HG02588 (cell line): ENCODE data around the gene SLC22A23.

Experiments
- ATAC-seq: cut with Tn5 transposase; IDR thresholded peaks from one replicate; pipeline ENCODE4 v1.9.1; 2021; ENCODE audit warnings: mild to moderate bottlenecking, moderate library complexity; ENCODE audit not compliant: unreplicated experiment

The SLC22A23 gene

DNA sequence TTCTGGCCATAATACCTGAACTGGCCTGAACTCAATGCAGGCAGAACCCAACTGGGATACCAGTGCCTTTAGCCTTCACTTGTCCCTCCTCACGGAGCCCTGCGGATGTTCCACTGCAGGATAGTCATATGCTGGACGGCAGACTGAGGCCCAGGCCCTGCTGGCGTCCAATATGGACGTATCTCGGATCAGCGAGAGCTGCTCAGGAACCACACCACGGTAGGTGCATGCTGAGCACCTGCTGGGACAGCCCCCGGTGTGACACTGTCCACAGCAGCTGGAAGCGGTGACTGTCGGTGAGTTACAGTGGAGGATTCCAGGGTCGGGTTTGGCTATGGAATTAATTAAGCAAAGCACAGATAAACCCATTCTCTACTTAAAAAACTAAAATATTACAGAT lies 149.4 kb downstream of the SLC22A23 start:
- no peak for ATAC-seq

DNA sequence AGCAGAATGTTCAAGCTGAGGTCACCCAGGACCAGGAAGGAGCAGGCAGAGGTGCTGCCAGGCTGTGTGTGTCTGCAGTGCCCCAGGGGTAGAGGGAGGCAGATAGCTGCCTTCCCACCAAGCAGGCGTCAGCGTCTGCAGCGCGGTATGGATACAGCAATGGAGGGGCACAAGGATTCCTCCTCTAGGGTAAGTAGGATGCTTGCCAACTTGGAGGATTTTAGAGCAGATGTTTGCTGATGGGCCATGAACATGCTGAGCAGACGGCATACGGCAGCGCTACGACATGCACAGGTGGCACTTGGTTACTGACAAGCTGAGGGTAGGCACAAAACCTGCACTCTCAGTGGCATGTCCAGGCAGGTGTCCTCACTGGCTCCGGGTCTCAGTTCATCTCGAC lies 150.0 kb downstream of the SLC22A23 start:
- no peak for ATAC-seq

DNA sequence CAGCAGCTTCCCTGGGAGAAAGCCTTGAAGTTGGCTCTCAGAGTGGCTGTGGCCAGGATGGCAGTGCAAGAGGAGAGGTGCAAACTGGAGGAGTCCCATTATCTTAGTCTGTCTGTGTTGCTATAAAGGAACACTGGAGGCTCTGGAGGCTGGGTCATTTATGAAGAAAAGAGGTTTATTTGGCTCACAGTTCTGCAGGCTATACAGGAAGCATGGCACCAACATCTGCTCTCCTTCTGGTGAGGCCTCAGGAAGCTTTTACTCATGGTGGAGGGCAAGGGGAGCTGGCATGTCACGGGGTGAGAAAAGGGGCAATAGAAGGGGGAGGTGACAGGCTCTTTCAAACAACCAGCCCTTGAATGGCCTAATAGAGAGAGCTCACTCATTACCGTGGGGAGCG lies 151.0 kb downstream of the SLC22A23 start:
- ATAC-seq: no peak

DNA sequence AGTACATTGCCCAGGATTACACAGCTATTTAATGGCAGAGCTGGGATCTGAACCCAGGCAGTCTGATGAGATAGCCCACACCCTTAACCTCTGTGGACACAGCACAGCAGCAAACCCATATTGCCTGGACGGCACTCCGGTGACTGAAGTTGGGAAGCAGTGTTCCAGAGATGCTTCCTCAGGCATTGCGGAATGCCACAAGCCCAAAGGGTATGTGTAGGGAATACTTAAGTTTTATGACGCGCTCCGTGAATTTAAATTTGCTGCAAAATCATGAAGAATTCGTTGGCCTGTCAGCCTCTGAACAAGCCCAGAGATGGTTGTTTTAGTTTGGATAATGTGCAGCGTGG lies 151.7 kb downstream of the SLC22A23 start:
- ATAC-seq: no peak

DNA sequence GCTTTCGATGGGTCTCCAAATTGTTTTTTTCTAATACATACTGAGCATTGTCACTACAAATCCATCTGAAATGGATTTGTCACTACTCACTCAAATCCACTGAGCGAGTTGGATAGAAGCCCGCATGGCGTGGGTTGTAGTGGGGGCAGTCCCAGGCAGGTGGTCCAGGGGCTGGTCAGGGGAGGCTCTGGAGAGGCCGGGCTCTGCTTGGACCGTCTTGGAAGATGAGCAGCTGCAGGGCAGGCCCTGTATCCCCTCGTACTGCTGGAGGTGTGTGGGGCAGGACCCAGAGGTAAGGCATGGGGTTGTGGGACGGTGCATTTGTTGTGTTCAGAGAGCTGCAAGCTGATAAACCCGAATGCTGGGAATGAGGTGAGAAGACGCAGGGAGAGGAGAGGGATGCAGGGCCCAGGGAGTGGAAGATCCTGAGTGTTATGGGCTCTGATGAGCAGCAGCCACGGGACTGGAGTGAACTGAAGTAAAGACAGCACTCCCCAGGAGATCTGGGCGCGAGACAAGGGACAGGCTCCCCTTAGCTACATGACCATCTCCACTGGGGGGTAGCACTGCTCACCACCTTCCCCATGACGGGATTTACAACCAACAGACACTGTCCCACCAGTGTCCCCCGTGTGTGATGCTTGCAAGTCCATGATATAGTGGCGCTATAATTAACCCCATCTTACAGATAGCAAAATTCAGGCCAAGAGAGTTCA lies 152.2 kb downstream of the SLC22A23 start:
- no peak for ATAC-seq

DNA sequence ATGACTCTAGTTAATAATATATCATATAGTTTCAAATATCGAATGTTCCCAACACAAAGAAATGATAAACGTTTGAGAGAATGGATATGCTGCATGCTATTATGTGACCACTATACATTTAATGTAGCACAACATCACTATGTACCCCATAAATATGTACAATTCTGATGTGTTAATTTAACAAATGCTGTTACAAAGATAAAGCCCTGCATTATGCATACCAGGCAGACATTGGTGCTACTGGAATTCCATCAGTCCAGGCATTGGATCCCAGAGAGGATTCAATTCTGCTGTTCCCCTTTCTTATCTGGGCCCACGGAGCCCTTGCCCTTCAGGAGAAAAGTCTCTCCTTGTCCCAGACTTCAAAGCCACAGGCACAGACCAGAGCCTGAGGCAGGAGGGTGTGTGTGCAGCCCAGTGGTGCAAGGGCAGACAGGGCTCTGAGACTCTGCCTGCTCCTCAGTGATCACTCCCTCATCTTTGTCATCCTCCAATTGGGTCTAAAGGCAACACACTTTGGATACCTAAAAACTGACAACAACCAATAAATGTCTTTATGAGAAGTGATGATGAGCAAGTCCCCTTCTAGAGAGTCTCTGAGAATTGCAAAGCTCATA lies 152.9 kb downstream of the SLC22A23 start:
- ATAC-seq: no peak

DNA sequence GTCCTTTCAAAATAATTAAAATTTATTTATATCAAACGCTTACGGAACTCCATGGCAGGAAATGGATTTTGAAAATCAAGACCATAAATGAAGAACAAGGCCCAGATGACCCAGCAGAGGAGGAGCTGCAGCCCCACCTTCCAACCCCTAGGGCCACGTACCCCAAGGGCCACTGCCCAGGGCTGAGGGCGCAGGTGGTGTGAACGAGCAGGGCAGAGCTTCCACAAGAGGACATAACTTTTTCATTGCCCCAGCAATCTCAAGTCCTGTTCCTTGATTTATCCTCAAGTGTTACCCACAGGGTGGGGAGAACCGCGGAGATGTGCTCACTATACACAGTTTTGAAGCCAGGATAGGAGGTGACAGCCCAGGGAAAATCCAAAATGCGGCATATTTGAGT lies 155.3 kb downstream of the SLC22A23 start:
- no peak for ATAC-seq

DNA sequence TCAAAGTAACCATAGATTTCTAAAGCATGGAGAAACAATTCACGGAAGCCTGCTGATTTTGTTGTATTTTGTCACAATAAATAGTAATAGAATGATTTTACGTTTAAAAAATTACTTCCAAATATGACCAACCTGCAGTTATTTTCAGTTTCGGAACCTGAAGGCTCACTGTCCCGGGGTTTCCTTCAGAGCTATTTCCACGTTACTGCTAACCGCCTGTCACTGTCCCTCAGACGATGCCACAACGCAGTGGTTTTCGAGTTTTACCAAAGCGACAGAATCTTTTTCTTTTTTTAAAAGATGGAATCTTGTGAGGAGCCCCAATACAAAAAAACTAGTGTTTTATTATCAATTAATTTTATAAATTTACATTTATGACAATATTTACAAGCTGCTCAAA lies 157.6 kb downstream of the SLC22A23 start:
- no peak for ATAC-seq

DNA sequence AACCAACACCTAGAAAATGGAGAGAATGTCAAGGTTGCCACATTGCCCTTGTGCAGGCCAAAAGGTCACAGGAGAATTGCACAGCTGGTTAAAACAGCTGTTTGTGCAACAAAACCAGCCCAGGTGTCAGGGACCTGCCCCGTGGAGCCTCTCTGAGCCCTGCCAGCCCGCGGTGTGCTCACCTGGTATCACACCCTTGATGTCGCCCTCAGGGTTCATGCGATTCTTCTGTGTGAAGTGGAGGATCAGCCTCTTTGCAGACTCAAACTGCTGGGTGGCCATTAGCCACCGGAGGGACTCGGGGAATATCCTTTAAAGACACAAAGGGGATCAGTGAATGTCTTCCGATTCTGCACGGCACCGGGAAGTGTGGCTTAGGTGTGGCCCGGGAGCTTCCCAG lies 158.9 kb downstream of the SLC22A23 start:
- ATAC-seq: no peak

DNA sequence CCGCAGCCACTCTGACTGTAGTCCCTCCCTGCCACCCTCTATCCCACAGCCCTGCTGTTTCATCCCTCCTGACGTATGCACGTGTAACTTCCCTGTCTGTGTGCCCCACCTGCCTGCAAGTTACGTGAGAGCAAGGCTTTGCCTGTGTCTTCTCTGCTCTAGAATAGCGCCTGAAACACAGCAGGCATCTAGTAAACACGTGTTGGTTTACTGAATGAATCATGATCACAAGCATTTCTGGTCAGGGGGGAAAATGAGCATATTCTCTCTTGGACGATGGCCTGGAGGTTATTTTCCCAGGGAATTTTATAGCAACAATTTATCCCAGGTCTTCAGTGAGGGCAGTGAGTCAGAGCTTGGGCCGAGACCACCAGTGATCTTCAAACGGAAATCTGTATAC lies 159.8 kb downstream of the SLC22A23 start:
- ATAC-seq: no peak

DNA sequence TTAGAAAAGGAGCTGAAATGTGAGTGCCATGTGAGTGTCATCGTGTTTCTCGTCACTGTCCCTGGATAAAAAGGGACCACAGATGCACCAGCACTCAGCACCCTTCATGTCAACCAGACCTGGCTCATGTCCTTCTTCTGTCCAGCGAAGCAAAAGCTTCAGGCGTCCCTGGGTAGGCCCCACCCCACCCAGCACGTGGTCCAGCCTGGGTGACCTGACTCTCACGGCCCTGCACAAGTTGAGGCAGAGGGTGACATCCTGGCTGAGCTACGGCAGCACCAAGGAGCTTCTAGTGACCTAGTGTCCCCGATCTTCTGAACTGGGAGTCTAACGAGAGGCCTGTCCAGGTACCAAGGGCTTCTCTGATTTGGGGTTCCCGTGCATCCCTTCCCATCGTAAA lies 160.3 kb downstream of the SLC22A23 start:
- no peak for ATAC-seq

DNA sequence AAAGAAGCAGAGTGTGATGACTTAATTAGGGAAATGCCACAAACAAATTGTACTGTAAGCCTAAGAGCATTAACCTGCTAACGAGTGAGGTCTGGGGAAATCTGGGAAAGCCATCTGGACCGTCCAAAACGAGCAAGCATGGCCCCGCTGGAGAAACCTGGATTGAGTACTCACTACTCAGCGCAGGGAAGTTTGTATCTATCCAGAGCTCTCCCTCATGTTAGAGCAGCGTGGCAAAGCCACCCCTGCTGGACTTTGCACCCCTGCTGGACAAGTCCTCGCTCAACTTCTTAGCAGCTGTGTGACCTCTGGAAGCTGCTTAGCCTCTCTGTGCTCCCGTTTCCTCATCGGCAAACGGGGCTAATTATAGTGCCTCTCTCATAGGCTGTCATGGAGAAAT lies 160.8 kb downstream of the SLC22A23 start:
- no peak for ATAC-seq

DNA sequence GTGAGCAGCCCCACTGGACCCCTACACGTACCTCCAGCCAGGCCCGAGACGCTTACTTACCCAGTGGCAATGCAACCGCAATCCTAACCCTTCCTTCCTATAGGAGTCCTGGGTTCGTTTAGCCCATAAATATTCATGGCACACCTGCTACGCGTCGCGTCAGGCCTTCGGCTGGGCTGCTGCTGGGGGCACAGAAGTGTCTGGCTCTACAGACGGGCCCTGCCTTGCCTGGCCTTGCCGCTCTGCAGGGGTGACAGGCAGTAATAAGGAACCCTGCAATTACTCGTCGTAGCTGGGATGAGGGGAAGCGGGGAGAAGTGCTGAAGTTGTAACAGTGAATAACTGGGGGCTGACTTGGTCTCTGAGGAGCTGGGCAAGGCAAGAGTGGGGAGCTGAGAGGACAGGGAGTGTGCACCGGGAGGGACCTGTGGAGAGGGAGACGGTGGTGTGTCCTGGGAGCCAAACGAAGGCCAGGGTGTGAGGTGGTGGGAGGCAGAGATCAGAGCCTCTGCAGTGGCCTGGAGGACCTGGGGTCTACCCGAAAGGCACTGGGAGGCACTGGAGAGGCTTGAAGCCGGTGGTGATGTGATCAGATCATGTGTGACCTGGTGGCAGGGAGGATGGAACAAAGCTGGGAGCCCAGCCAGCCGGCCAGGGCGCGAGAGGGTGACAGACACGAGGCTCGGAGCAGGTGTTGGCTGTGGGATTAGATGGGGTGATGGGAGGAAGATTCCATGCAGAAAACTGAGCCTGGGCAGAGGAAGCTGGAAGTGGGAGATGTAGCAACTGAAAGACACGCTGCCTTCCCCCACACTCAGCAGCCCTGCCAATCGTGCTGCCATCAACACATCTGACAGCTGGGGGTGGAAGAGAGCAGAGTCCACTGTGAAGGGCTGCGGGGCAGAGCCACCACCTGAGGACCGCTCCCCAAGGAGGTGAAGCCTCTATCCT lies 161.7 kb downstream of the SLC22A23 start:
- ATAC-seq: no peak

DNA sequence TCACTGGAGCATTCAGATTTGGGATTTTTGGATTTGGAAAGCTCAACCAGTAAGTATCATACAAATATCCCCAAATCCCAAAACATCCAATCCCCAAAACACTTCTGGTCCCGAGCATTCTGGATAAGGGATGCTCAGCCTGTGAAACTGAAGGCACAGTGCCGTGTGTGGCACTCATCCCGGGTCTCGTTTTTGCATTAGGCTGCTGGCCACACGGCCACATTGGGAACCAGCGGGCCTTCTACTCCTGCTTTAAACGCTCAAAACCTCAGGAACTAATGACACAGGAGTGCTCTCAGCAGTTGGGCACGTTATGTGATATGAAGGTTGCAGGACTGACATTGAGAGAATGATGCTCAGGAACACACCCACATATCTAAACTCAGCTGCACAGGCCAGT lies 162.5 kb downstream of the SLC22A23 start:
- ATAC-seq: no peak

DNA sequence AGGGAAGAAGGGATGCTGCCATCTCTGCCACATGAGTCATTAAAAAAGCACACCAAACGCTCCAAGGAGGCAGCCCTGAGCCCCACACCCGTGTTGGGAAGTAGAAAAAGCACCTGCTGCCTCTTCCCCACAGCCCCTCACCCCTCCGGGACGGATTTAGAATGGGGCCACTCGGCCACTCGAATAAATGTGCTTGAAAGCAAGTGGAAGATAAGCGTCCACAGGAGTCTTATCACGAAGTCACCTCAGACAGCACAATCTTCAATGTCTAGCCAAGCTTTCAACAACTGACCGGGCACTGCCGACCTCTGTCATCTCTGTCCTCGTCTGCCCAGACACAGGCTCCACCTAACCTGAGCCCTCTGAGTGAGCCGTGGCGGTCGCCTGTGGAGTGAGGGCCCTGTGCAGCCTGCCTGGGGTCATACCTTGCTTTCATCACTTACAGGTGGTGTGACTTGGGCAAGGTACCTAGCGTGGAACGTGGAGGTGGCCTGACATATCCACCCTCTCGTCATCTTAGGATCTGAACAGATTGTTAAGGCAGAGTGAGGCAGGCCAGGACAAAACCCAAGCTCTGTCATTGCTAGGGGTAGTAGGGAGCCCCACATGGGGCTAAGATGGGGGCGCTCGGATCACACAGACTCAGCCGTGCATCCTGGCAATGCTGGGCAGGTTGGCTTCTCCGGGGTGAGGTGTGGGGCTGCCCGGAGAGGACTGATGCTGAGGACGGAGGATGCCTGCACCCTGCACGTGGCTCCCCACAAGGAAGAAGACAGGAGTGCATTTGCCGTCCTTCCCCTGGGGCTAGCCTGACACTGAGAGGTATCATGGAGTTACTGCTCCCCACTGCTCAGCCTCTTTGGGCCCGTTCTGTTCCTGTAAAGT lies 163.3 kb downstream of the SLC22A23 start:
- ATAC-seq: no peak

DNA sequence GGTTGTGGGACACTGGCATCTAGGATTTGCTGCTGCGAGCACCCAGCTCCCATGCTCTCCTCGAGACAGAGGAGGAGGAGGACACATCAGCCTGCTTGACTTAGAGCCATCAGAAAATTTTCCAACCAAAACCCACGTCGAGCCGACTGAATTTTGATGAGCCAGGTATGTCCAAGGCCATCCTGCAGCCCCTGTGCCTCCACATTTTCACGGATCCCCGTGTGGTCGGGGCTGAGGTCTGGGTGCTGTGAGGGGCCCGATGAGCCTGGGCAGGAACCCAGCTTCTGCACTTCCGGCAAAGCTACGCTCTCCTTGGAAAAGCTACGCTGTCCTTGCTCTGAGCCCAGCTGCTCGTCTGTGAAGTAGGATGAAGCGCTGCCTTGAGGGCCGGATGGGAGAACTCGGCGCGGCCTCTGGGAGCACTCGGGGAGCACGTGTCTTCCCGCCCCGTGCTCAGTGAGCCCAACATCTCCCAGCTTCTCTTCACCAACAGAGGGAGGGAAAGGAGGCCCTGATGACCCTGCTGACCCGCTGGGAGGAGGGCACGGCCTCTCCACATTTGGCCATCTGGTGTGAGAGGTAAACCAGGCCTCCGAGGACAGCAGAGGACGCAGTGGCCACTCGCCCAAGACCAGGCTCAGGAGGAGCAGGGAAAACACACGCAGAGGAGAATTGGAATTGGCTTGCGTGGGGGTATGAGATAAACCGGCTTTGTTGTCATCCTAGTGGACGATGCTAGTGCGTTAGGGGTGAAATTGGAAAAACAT lies 164.2 kb downstream of the SLC22A23 start:
- ATAC-seq: no peak

DNA sequence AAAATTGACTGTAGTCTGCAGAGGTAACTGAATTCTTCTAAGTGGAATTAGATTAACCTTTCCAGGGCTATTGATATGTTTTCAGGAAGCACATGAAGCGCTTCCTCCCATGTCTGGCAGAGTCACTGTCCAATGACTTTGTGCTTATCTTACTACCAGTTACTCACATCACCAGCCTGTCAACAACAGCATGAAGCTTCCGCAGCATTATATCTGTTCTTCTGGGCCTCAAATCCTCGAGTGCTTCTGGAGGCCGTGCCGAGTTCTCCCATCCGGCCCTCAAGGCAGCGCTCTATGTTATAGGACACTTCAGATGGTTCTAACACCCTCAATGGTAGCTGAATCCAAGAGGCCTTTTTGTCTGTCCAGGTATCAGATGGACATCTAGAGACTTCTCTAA lies 164.9 kb downstream of the SLC22A23 start:
- no peak for ATAC-seq

DNA sequence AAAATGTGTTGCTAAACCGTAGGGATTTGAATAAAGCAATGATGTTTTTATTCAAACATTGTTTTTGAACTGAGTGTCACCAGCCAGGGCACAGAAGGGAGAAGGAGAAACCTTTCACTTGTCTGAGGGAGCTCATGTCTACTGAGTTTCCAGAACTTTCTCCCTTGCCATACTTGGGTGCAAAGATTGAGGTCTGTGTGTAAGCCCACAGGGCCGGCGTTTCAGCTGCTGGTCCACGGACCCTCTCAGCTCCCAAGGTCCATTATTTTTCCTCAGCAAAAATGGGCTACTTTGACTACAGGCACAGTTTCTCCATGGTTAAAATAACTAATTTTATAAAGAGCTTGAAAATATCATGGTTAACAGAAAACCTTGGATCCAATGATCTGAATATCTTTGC lies 165.5 kb downstream of the SLC22A23 start:
- no peak for ATAC-seq

DNA sequence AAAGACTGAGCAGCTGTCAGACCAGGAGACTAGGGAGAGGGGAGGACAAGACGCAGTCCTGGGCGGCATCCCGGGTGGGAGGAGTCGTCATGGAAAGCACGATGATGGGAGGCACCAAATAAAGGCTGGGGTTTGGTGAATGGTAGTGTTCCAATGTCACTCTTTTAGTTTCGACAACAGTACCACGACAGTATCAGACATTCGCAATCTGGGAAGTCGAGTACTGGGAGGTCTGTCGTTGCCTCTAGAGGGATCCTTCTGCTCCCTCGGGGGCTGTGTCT lies 166.0 kb downstream of the SLC22A23 start:
- no peak for ATAC-seq

DNA sequence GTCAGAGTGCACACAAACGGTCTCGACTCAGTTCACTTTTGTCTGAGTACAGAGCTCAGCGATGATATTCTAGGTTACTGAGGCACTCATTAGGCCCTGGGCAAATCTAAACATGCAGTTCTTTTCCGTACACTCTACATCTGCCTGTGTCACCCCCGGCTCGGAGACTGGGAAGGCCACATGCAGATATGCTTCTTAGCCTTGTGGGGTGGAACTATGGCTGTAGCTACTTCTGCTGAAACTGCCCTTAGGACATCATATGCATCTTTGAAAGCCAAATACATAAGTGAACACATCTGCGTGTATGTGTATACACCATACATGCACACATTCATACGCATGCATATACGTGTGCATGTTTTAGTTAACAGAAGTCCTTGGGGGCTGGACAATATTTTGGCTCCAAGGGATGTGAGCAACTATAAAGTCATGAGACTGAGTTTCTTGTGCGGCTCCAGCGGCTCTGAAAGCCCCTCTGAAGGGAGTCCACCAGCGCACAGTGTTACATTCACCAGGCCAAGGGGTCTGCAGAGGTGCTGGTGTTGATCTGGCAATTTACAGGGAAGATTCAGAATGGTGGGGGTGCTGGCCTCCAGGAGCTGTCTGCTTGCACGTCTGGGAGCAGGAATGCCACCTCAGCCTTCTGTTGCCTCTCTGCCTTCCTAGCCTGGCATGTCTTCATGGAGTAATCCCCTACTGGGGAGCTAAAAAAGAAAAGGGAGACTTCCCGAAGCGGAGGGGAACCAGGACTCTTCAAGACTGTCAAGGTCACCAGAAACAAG lies 166.5 kb downstream of the SLC22A23 start:
- ATAC-seq: no peak
